Measurements from ENCODE around the gene PDGFA. TPM values are rescaled to one million over a fixed set of nuclear protein-coding genes. Genes with fewer than 3 reads are reported as not detected.

PDGFA gene
- total RNA-seq, 1 donor from 2014 or later = 32.4 TPM

GRCh38 chr7:516606-517456, 2.8 kb downstream of the PDGFA start:
- DNase-seq = peak; percentile 19

GRCh38 chr7:516216-516605, 3.4 kb downstream of the PDGFA start:
- DNase-seq = no peak

- no peak for DNase-seq
Observed at GRCh38 chr7:515628-516027, 4.0 kb downstream of the PDGFA start.

- peak; percentile 57 for DNase-seq
Observed at GRCh38 chr7:514651-515598, 4.7 kb downstream of the PDGFA start.

GRCh38 chr7:514242-514641, 5.4 kb downstream of the PDGFA start:
- DNase-seq = no peak

- DNase-seq = peak; percentile 19
Observed at GRCh38 chr7:513521-514166, 6.0 kb downstream of the PDGFA start.

GRCh38 chr7:512541-513311, 6.9 kb downstream of the PDGFA start:
- DNase-seq = no peak

- no peak for DNase-seq
Observed at GRCh38 chr7:512146-512510, 7.5 kb downstream of the PDGFA start.

- DNase-seq = no peak
Observed at GRCh38 chr7:511476-512145, 8.0 kb downstream of the PDGFA start.

- no peak for DNase-seq
Observed at GRCh38 chr7:510782-511281, 8.8 kb downstream of the PDGFA start.

GRCh38 chr7:510131-510481, 9.5 kb downstream of the PDGFA start:
- DNase-seq = no peak

GRCh38 chr7:509426-510130, 10.1 kb downstream of the PDGFA start:
- no peak for DNase-seq

- DNase-seq = no peak
Observed at GRCh38 chr7:508461-509170, 11.0 kb downstream of the PDGFA start.

GRCh38 chr7:507623-508300, 11.9 kb downstream of the PDGFA start:
- no peak for DNase-seq

- no peak for DNase-seq
Observed at GRCh38 chr7:506921-507622, 12.6 kb downstream of the PDGFA start.

- DNase-seq = no peak
Observed at GRCh38 chr7:506391-506831, 13.2 kb downstream of the PDGFA start.

- no peak for DNase-seq
Observed at GRCh38 chr7:505171-505570, 14.5 kb downstream of the PDGFA start.

Measured in occipital lobe (tissue), 2 donors.